Measurements from ENCODE around the gene IL16. TPM values are rescaled to one million over a fixed set of nuclear protein-coding genes. Genes with fewer than 3 reads are reported as not detected.
"Not testable (repeated sequence)": the region's sequence is repeated elsewhere in the genome, so short reads cannot be mapped to it uniquely, and the experiment has no call there.

IL16 gene
- total RNA-seq, 2 donors from 2014 or later: 11.1 to 17.1 TPM

DNA sequence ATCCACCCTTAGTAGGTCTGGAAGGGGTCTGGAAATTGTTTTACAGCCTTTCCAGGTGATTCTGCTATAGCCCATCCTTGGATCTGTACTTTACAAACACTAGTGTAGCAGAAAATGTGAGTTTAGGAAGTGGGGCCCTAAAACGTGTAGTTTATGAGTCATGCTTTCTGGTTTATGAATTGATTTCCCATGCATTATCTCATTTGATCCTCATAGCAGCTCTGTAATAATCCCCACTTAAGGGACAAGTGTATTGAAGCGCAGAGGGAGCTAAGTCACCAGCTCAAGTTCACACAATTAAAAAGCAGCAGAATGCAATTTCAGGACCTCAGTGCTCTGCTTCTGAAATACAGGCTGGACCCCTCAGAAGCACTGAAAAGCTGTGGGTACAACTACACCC is 149.9 kb downstream of the IL16 start:
- no peaks in the 10 kb centered on the region for H3K4me1 ChIP-seq (ENCODE audit: control insufficient read depth in 1 of 2, low read depth in 2 of 2)
- DNase-seq (ENCODE audit: low spot score): no peak
- no peaks in the 10 kb centered on the region for H3K9me3 ChIP-seq
- no peak for ATAC-seq (ENCODE audit: insufficient number of reproducible peaks, low FRiP score, low read depth)
- no peak overlapping the region for H3K27ac ChIP-seq
- H3K36me3 ChIP-seq: no peaks in the 10 kb centered on the region
- H3K4me3 ChIP-seq: no peak overlapping the region
- no peaks in the 10 kb centered on the region for H3K27me3 ChIP-seq (replicated peaks; ENCODE audit: insufficient read depth)
- TF ChIP-seq, protein P1, sequence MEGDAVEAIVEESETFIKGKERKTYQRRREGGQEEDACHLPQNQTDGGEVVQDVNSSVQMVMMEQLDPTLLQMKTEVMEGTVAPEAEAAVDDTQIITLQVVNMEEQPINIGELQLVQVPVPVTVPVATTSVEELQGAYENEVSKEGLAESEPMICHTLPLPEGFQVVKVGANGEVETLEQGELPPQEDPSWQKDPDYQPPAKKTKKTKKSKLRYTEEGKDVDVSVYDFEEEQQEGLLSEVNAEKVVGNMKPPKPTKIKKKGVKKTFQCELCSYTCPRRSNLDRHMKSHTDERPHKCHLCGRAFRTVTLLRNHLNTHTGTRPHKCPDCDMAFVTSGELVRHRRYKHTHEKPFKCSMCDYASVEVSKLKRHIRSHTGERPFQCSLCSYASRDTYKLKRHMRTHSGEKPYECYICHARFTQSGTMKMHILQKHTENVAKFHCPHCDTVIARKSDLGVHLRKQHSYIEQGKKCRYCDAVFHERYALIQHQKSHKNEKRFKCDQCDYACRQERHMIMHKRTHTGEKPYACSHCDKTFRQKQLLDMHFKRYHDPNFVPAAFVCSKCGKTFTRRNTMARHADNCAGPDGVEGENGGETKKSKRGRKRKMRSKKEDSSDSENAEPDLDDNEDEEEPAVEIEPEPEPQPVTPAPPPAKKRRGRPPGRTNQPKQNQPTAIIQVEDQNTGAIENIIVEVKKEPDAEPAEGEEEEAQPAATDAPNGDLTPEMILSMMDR (IDR thresholded peaks at IDR 0.05): no peak

DNA sequence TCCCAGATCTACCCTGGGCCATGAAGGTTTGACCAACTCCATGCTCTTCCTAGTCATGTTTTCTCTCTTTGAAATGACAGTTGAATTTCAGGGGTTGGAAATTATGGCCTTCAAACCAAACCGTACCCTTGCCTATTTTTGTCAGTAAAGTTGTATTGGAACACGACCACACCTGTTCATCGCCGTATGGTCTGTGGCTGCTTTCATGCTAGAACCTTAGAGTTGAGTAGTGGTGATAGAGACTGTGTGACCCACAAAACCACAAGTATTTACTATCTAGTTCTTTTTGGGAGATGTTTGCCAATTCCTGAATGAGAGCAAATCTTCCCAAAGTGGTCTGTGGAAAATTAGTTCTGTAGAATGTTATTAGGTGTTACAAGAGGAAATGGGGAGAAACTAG is 151.2 kb downstream of the IL16 start:
- no peaks in the 10 kb centered on the region for H3K4me1 ChIP-seq (ENCODE audit: control insufficient read depth in 1 of 2, low read depth in 2 of 2)
- DNase-seq (ENCODE audit: low spot score) (no peak), ATAC-seq (ENCODE audit: insufficient number of reproducible peaks, low FRiP score, low read depth) (no peak)
- no peaks in the 10 kb centered on the region for H3K27me3 ChIP-seq (replicated peaks; ENCODE audit: insufficient read depth)
- TF ChIP-seq, protein P1 (IDR thresholded peaks at IDR 0.05): no peak
- no peaks in the 10 kb centered on the region for H3K9me3 ChIP-seq
- no peaks in the 10 kb centered on the region for H3K36me3 ChIP-seq
- no peak overlapping the region for H3K27ac ChIP-seq
- no peak overlapping the region for H3K4me3 ChIP-seq

- DNase-seq (ENCODE audit: low spot score); H3K36me3 ChIP-seq; H3K9me3 ChIP-seq; ATAC-seq (ENCODE audit: insufficient number of reproducible peaks, low FRiP score, low read depth); H3K4me3 ChIP-seq; H3K27ac ChIP-seq; H3K27me3 ChIP-seq (replicated peaks; ENCODE audit: insufficient read depth); H3K4me1 ChIP-seq (ENCODE audit: control insufficient read depth in 1 of 2, low read depth in 2 of 2): not testable (repeated sequence)
Observed at GRCh38 chr15:81348691-81349090, 152.0 kb downstream of the IL16 start.

- H3K36me3 ChIP-seq: no peaks in the 10 kb centered on the region
- TF ChIP-seq, protein P1 (IDR thresholded peaks at IDR 0.05): no peak
- no peak for ATAC-seq (ENCODE audit: insufficient number of reproducible peaks, low FRiP score, low read depth)
- no peaks in the 10 kb centered on the region for H3K4me1 ChIP-seq (ENCODE audit: control insufficient read depth in 1 of 2, low read depth in 2 of 2)
- H3K9me3 ChIP-seq: no peaks in the 10 kb centered on the region
- H3K27ac ChIP-seq: no peak overlapping the region
- H3K27me3 ChIP-seq (replicated peaks; ENCODE audit: insufficient read depth): no peaks in the 10 kb centered on the region
- H3K4me3 ChIP-seq: no peak overlapping the region
- no peak for DNase-seq (ENCODE audit: low spot score)
Observed at GRCh38 chr15:81349271-81349670, 152.6 kb downstream of the IL16 start.

DNA sequence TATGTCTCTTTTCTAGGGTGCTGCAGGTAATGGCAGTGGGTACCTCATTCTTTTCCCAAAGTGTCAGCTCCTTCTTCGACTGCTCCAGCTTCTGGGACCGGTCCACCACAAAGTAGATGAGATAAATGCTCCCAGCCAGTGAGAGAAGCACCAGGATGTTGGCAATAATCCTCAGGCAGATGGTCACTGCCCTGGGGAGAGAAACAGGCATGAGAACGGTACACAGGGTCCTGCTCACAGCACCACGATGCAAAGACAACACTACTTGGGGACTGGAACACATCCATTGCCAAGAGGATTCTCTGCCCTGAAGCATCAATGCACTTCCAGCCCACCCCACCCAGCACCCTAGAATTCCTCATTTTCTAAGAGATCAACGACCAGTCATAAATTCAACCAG is 155.0 kb downstream of the IL16 start:
- H3K27ac ChIP-seq: no peak overlapping the region
- H3K36me3 ChIP-seq: no peaks in the 10 kb centered on the region
- no peaks in the 10 kb centered on the region for H3K4me1 ChIP-seq (ENCODE audit: control insufficient read depth in 1 of 2, low read depth in 2 of 2)
- no peak for ATAC-seq (ENCODE audit: insufficient number of reproducible peaks, low FRiP score, low read depth)
- no peaks in the 10 kb centered on the region for H3K9me3 ChIP-seq
- TF ChIP-seq, protein P1 (IDR thresholded peaks at IDR 0.05): no peak
- no peaks in the 10 kb centered on the region for H3K27me3 ChIP-seq (replicated peaks; ENCODE audit: insufficient read depth)
- H3K4me3 ChIP-seq: no peak overlapping the region
- DNase-seq (ENCODE audit: low spot score): no peak

DNA sequence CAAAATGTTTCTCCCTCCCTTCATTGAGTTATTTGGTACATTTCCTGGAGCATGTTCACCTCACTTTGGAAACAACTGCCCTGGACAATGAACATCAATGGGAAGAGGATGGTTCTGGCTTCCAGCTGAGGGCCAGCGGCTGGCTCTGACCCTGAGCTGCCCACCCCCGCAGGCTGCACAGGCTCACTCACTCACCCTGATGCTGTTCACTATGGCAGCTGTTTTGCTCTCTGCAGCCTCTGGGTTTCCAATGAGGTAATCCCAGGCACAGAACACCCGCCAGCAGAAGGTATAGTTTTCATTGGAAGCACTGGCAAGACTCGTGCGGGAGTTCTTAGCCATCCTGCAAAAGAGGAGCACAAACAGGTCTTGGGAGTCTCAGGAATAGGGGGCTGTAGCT is 159.6 kb downstream of the IL16 start:
- DNase-seq (ENCODE audit: low spot score) (no peak), ATAC-seq (ENCODE audit: insufficient number of reproducible peaks, low FRiP score, low read depth) (no peak)
- no peaks in the 10 kb centered on the region for H3K27me3 ChIP-seq (replicated peaks; ENCODE audit: insufficient read depth)
- no peak overlapping the region for H3K27ac ChIP-seq
- H3K4me1 ChIP-seq (ENCODE audit: control insufficient read depth in 1 of 2, low read depth in 2 of 2): no peaks in the 10 kb centered on the region
- H3K4me3 ChIP-seq: no peak overlapping the region
- TF ChIP-seq, protein P1 (IDR thresholded peaks at IDR 0.05): no peak
- no peaks in the 10 kb centered on the region for H3K36me3 ChIP-seq
- no peaks in the 10 kb centered on the region for H3K9me3 ChIP-seq
